GM18519 (cell line): ENCODE results near the gene COL5A2.

Source experiments
- ATAC-seq: cut with Tn5 transposase; IDR thresholded peaks from one replicate; pipeline ENCODE4 v1.9.1; 2021; ENCODE audit warnings: mild to moderate bottlenecking, moderate library complexity; ENCODE audit not compliant: unreplicated experiment, low FRiP score

The COL5A2 gene

DNA sequence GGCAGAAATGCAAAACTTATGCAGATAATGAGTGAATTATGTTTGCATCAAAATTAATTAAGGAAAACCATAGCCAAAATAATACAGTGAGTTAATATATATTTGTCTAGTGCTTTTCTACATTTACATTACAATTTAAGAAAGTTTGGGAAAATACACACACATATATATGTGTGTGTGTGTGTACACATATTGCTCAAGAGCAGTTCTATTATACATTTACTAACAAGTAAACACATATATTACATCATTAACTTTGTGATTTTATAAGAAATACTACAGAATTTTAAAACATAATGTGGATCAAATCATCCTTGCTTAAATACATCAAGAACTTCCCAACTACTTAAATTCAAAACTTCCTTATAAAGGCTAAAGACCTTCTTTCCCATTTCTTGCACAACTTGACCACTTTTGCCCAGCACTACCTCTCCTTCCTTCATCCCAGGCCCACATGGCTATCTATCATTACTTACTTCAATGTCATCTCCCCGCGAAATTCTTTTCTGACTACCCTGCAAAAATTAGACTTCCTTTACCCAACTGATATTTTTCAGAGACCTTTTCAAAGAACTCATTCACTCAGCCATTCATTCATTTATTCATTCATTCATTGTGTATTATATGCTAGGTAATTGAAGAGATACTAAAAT, 68.4 kb downstream of the COL5A2 start:
- ATAC-seq, result no peak

DNA sequence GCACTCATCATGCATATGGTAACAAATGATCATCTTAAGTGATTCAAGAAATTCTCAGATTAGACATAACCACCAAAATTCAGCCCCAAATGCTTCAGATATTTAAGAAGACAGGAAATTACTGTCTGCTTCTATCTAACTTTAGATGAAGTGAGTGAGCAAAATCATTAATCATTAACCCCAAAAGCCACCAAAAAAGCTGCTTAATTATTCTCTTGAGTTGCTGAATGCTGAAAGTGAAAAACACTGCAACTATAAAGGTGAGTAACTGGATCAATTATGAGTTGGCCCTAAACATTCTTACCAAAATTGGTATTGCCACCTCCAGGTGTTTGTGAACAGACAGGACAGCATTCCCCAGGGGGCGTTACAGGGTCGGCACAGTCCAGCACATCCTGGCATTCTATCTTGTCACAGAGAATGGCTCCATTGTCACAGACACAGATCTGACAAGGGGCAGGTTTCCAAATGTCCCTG, 69.6 kb downstream of the COL5A2 start:
- ATAC-seq, result no peak

DNA sequence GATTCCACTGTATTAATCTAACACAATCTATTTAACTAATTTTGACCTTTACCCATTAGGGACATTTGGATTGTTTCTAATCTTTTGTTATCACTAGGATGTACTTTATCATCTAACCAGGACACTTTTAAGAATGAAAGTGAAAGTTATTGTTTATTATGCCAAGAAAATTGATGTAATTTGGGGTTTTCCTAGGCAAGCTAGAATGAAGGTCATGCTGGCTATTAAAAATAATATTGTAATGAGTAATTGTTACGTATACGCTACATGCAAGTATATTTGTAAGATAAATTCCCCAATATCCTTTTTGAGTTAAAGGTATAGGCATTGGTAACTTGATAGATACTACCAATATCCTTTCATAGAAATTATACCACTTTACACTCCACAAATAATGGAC, 74.6 kb downstream of the COL5A2 start:
- no peak for ATAC-seq

DNA sequence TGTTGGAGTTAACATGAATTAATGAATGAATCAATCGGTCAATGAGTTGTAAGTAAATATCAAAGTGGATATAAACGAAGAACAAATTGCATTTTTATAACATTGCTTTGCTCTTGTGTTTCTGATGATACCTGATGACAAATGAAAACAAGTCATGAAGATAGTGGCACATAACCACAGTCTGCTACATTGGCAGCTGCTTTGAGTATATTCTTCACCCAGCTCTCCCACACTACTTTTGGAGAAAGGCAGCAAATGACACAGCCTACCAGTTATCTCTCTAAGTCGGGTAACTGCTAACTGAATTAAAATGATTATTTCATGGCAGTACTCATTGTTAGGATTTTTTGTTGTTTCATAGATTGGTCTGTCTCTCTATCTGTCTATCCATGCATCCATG, 76.8 kb downstream of the COL5A2 start:
- ATAC-seq, result no peak

DNA sequence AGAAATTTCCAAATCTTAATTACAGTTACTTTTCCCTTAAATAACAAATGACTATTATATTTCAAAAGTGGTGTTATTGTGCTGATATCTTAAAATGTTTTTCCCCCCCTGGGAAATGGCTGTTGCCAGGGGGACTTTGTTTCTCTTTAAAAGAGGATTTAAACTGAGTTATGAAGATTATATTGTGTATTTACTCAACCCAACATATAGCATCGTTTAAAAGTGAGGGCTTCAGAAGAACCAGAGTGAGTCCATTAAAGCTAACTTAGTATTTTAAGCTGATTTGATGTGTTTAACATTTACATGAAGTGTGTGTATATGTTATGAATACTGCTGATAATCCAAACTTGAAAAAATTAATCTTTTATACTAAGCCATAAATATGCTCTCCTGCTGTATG, 81.6 kb downstream of the COL5A2 start:
- ATAC-seq, result no peak

DNA sequence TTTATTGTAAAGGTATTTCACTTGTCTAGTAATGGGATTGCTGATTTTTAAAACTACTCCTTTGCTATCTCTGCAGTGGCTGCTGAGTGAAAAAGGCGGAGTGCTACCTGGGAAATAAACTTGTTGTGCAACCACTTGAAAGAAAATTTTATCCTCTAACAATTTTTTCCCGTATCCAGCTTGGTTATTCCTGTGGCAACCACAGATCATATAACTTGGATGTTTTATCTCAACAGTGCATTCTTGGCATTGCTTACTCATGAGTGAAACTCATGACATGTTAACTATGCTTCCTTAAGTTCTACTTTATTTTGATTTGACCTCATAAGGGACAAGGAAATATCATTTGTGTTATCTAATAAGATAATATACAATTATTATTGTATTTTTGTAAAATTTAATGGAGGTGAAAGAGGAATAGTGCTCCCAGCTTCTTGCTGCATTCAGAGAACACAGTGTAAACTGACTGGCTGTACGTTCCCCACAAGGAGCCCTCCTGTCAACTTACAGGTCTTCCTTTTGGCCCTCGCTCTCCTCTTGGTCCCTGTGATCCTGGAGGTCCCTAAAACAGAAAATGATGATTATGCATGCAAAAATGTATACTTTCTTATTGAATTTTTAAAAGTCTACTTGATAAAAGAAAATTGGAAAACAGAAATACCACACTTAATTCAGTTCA, 82.7 kb downstream of the COL5A2 start:
- no peak for ATAC-seq

DNA sequence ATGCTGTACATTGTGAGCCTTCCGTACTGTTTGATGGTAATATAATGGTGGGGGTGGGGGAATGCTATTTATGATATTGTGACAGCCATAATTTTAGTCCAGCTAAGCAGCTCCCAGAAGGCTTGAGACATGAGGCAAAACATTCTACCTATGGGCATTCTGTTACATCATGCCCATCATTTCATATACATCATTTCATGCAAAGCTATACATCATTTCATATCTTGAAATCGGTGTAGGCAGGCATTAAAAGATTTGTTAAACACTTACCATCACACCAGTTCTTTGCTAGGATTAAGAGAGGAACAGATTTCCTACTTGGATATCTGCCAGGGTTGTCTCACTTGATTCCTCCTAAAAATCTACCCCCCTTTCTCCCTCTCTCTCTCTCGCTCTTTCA, 84.5 kb downstream of the COL5A2 start:
- ATAC-seq, result no peak

DNA sequence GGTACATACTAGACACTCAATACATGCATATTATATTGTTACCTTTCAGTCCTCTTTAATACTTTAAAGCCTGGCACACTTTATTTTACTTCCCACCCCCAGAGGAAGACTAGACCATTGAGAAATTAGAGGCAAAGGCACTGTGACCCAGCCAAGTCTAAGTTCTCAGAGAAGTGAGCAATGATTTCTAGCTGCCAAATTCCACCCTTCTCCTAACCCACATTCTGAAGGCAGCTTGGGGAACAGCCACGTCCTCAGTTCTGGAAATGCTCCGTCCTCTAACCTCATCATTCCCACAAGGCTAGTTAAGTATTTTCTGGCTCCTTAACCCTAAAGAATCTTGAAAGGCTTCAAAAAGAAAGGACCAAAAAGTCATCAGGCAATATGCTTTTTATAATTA, 86.6 kb downstream of the COL5A2 start:
- no peak for ATAC-seq

DNA sequence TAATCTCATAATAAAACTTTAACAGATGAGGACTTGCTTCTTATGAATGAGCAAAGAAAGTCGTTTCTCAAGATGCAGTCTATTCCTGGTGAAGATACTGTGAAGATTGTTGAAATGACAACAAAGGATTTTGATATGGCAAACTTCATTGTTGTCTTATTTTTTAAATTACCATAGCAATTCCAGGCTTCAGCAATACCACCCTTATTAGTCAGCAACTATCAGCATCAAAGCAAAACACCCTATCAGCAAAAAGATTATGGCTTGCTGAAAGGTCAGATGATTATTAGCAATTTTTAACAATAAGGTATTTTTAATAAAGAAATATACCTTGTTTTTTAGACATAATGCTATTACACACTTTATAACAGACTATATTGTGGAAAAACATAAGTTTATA, 88.3 kb downstream of the COL5A2 start:
- ATAC-seq, result no peak

DNA sequence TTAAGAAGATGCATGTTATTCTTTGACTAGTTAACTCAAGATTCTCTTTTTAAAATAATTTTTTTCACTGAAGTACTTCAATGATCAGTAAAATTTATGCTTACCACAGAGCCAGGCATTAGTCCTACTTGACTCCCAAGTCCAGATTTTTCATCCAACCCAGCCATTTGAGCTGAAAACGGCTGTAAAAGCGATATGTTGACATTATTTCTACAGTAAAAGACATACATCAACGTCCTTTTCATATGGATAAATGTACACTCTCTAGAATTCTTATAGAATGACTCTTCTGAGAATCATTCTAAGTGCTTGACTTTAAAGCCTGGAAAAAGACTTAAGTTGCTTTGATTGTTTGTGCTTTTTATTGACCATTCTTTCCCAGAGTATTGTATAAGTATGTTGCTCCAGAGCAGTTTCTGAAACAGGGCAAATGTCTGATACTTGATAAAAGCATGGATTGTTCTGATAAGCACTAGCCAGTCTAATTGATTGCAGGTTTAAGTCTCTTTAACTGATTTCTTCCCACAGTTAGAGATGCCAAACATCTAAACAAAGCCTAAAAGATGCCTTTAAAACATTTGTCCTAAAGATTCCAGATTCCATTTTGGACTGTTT, 90.9 kb downstream of the COL5A2 start:
- ATAC-seq, result no peak

DNA sequence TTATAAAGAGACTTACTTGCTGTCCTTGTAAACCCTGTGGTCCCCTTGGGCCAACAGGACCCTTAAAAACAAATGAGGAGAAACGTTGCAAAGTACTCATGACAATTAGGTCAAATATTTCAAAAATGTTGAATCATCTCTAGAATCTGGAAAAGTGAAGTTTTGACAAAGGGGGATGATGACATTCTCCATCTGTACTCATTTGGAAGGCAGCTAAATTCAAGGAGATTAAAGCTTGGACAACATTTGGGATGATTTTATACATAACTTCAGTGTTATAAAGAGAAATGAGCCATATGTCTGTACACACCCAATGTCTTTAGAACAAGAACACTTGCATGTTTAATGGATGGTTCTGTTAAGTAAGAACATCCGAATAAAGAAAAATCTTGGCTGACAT, 92.9 kb downstream of the COL5A2 start:
- ATAC-seq, result no peak

DNA sequence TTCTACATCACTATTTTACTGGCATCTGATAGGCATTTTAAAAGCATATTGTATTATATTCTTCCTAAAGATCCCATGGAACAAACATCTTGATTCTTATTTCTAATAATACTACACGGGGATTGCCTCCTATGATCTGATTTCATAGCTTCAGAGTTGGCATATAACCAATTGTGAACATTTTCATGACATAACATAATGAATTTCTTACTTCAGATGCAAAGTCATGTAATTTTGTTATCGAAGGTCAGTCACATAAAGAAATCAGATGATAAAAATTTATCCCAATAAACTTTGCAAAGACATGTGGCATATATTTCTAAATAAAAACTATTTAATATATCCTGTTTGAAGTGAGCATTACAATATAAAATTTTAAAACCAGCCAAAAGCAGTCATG, 93.3 kb downstream of the COL5A2 start:
- no peak for ATAC-seq

DNA sequence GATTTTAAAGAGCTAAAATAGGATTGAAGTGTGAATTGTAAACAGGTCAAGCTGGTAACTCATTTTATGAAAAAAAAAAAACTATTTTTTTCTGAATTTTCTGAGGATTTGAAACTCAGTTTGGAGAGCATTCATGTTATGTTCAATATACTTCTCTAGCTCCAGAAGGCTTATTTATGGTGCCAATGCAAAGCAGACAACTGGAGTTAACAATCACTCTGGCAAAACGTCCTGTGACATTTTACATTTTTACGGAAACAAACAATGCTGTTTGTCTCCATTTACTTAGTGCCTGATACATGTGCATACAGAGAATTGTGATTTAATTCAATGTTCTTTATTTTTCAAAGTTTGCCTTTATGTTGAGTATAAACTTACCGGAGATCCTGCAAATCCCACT, 96.0 kb downstream of the COL5A2 start:
- ATAC-seq, result no peak

DNA sequence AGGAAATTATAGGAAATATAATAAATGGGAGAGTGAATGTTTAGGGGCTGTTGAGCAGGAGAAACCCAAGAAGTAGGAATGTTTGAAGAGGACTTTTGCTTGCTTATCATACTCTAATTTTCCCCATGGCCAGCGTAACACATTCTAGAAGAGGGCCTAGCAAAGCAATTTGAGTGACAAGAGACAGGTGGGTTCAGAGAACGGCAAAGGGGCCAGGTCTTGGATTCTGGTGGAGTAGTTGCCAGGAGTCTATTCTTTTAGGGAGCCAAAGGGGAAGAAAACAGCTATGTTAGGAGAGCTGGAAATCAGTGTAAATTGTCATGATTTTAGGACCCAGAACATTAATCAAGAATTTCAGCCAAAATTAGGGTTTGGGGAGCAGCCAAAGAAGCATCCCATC, 96.5 kb downstream of the COL5A2 start:
- no peak for ATAC-seq

DNA sequence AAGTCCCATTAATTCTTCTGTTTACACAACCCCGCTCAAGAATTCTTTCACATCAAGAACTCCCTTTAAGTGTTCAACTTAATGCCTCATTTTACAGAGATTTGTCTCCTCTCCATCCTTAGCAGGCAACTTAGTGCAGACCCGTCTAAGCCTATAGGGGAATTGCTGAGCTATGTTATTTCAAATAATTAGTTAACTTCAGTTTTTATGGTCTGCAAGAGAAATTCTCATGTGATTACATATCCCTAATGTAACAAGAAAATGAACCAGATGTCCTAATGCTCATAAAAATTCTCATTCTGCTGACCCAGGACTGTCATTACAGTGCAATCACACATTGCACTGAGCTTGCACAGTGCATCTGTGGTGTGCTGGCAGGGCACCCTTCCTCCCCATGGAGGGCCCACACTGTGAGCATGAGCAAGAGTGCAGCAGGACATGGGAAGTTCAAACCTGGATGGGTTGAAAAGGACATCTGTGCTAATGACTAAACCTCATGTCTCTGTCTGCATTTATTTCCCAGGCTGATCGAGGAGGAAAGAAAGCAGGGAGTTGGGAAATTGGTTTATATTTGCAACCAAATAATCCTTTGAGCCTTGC, 97.1 kb downstream of the COL5A2 start:
- no peak for ATAC-seq

DNA sequence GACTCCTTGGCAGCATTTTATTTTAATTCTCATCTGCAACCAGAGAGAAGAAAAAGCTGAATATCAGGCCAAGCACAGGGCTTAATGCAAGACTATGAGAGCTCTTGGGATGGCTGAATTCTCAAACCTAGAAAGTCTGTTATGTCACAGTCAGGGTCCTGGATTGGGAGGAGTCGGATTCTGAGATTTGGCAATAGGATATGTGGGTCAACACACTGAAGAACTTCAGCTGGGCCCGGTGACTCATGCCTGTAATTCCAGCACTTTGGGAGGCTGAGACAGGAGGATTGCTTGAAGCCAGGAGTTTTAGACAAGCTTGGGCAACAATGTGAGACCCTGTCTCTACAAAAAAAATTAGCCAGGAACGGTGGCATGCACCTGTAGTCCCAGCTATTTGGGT, 103.0 kb downstream of the COL5A2 start:
- ATAC-seq, result no peak

DNA sequence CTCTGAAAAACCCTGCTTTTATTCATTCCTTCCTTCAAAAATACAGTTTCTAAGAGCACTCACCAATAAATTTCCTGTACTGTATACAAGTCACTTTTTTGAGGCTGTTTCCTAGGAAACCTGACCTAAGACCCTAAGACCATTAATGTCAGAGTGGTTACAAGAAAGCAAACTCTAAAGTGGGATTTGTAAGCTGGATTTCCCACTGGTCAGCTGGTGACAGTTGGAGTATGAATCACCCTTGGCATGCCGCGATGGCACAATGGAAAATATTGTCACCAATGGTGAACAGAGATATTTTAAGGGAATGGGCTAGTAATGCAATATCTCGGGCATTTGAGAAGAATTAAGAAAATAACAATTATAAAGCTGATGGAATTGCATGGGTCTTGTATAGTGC, 103.4 kb downstream of the COL5A2 start:
- no peak for ATAC-seq

DNA sequence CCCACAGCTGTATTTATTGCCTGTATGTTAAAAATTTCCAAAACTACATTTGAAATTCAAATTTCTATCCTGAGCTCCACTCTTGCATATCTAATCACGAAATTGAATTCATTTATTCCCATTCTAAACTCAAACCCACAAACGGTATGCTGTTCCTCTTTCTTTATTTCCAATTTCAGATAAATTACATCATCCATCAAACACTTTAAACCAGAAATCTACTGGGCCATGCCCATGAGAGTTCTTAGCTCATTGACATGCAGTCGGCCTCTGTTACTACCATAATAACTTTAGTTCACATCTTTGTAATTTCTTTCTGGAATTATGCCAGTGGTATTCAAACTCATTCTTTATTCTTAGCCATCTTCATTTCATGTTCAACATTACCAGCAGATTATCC, 105.1 kb downstream of the COL5A2 start:
- no peak for ATAC-seq

DNA sequence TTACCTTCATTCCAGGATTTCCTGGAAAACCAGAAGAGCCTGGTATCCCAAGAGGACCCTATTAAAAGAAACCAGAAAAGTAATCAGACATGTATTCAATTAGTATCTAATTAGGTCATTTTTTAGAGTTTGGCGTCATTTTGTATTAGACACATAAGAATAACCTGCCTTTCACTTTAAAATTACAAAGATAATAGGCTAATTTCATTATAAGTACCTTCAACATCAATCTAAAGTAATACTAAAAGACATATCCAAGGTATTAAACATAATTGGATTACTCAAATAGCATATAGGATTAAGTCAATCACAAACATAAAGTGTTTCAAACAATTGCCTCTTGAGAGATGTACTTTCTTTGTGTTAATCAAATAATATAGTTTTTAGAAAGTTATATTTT, 107.5 kb downstream of the COL5A2 start:
- no peak for ATAC-seq

DNA sequence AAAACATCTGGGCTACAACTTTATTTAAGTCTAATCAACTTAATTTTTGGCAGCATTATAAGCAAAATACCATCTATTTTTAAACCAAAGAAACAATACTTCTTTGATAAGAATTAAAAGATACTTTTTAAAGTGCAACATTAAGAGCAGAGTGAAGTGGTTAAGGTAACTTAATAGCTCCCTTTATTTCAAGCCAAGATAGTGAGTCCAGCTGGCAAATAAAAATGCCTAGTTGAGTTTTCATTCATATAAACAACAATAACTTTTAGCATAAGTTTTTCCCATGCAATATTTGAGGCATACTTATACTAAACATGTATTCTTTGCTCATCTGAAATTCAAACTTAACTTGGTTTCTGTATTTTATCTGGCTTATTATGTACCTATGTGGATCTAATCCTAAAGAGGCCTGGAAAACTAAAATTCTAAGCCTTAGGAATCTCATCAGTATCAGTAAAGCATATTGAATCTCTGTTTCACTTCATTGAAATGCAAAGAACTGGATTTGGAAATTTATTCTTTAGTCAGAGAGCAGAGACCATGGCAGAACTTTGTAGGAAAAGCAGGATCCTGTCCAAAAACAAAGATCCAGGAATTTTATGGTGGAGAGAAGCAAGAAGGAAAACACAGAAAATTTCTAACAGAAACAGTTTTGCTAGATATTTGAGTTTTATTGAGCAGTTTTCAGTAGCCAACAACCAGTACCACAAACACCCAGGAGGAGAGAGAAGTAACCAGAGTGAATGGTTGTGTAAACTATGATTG, 109.5 kb downstream of the COL5A2 start:
- ATAC-seq, result no peak

DNA sequence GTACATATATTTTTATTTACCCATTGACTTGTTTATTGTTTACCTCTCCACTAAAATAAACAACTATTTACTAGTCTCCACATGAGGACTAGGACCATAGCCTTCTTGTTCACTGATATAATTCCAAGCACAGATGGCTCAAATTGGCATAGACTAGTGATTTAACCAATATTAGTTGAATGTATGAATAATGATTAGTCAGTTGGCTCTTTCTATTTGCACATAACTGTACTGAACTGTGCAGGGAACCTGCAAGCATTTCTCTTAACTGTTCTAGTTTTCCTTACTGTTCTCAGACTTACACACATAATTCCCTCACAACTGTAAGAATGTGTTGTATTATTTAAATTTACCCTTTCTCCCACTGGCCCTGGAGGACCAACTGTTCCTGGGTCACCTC, 113.5 kb downstream of the COL5A2 start:
- no peak for ATAC-seq
